ENCODE measurements around the gene GDPGP1.
"Not testable (repeated sequence)": the region's sequence is repeated elsewhere in the genome, so short reads cannot be mapped to it uniquely, and the experiment has no call there.

The GDPGP1 gene

GRCh38 chr15:90264671-90265070 is 30.7 kb downstream of the GDPGP1 start:
- no peak for DNase-seq

- peak; percentile 72 for DNase-seq
Measured at GRCh38 chr15:90265271-90266060, 31.5 kb downstream of the GDPGP1 start, which contains the start of gene NGRN. Gene NGRN (plus strand): TSS chr15:90265672. CDS start chr15:90265713, 41 bp downstream.

GRCh38 chr15:90266061-90266431 is 32.0 kb downstream of the GDPGP1 start:
- peak; percentile 23 for DNase-seq

- DNase-seq: no peak
Measured at GRCh38 chr15:90266485-90266884, 32.5 kb downstream of the GDPGP1 start.

- DNase-seq: no peak
Measured at GRCh38 chr15:90268415-90268814, 34.4 kb downstream of the GDPGP1 start.

GRCh38 chr15:90270502-90271150 is 36.6 kb downstream of the GDPGP1 start:
- no peak for DNase-seq

GRCh38 chr15:90271459-90272166 is 37.6 kb downstream of the GDPGP1 start:
- DNase-seq: no peak

- not testable (repeated sequence) for DNase-seq
Measured at GRCh38 chr15:90278467-90278866, 44.5 kb downstream of the GDPGP1 start.

- DNase-seq: not testable (repeated sequence)
Measured at GRCh38 chr15:90280743-90281142, 46.7 kb downstream of the GDPGP1 start.

GRCh38 chr15:90281637-90282036 is 47.6 kb downstream of the GDPGP1 start:
- DNase-seq: not testable (repeated sequence)

GRCh38 chr15:90286678-90287077 is 52.7 kb downstream of the GDPGP1 start:
- no peak for DNase-seq

GRCh38 chr15:90287101-90287500 is 53.1 kb downstream of the GDPGP1 start:
- DNase-seq: no peak

GRCh38 chr15:90287946-90288345 is 53.9 kb downstream of the GDPGP1 start:
- DNase-seq: no peak

- DNase-seq: no peak
Measured at GRCh38 chr15:90291679-90292356, 57.8 kb downstream of the GDPGP1 start.

- DNase-seq: peak; percentile 49
Measured at GRCh38 chr15:90293040-90293810, 59.2 kb downstream of the GDPGP1 start.

GRCh38 chr15:90294159-90294558 is 60.1 kb downstream of the GDPGP1 start:
- no peak for DNase-seq

GRCh38 chr15:90294601-90295269 is 60.7 kb downstream of the GDPGP1 start:
- DNase-seq: peak; percentile 24

- DNase-seq: peak; percentile 24
Measured at GRCh38 chr15:90295270-90295648, 61.2 kb downstream of the GDPGP1 start.
